Esophagus muscularis mucosa (tissue), 4 donors: ENCODE measurements around the gene DYNC2I2. TPM values are rescaled to one million over a fixed set of nuclear protein-coding genes. Genes with fewer than 3 reads are reported as not detected.

Source experiments
- DNase-seq: peaks from one replicate; pipeline ENCODE4 v3.0.0-alpha.2; 2017; ENCODE audit errors: extremely low spot score
- H3K27ac ChIP-seq, 4 donors: fragments of 200-600 bp; sonication (generic); replicated peaks in 1 of 4; 1 replicate in 3 of 4; 2 replicates in 1 of 4; pipeline ENCODE4 v1.5.1; 2016 to 2019; ENCODE audit warnings: mild to moderate bottlenecking in 1 of 4
- H3K27me3 ChIP-seq, 4 donors: fragments of 200-600 bp; sonication (generic); one replicate each; pipeline versions ENCODE4 v1.5.1 to v1.6.0; 2016 to 2019
- H3K36me3 ChIP-seq, 4 donors: fragments of 200-600 bp; sonication (generic); one replicate each; pipeline ENCODE4 v1.5.1; 2016 to 2019
- H3K4me1 ChIP-seq, 4 donors: fragments of 200-600 bp; sonication (generic); one replicate each; pipeline ENCODE4 v1.5.1; 2016 to 2019
- H3K4me3 ChIP-seq, 4 donors: fragments of 200-600 bp; sonication (generic); 1 replicate in 2 of 4; 2 replicates in 2 of 4; pipeline ENCODE4 v1.5.1; 2016 to 2019; ENCODE audit warnings: mild to moderate bottlenecking in 4 of 4, moderate library complexity in 1 of 4
- H3K9me3 ChIP-seq, 4 donors: fragments of 200-600 bp; sonication (generic); 1 replicate in 3 of 4; 2 replicates in 1 of 4; pipeline ENCODE4 v1.5.1; 2016 to 2019
- CTCF ChIP-seq, 3 experiments: fragments of 200-600 bp in 2 of 3; fragments of 450-650 bp in 1 of 3; sonication (generic) in 2 of 3; IDR thresholded peaks; one replicate each; pipeline ENCODE4 v1.5.1; 2017 to 2019; ENCODE audit warnings: antibody characterized with exemption in 3 of 3, mild to moderate bottlenecking in 2 of 3, moderate library complexity in 1 of 3
- EP300 ChIP-seq: sonication (generic); formaldehyde crosslinking; IDR thresholded peaks from one replicate; pipeline ENCODE4 v1.6.1; 2017; ENCODE audit warnings: antibody characterized with exemption
- POLR2A ChIP-seq: fragments of 450-650 bp; IDR thresholded peaks from one replicate; pipeline ENCODE4 v1.6.1; 2017; ENCODE audit warnings: antibody characterized with exemption, moderate library complexity, mild to moderate bottlenecking, low read depth
- POLR2AphosphoS5 ChIP-seq, 2 donors: sonication (generic); formaldehyde crosslinking; IDR thresholded peaks; one replicate each; pipeline ENCODE4 v1.6.1; 2017; ENCODE audit warnings: antibody characterized with exemption in 2 of 2
- WGBS: methylation state at CpG from one replicate; pipeline ENCODE4 v1.1.5; 2018; 5-methylcytosine and 5-hydroxymethylcytosine counted together
- intact Hi-C: fragments of 100-400 bp; cut with DNase I; formaldehyde crosslinking; loops from one replicate; pipeline ENCODE4 v1.15.1; 2023
- total RNA-seq, 4 donors: library from RNA; depleted of rRNA; stranded (reverse); fragments of >200 nt; gene quantifications; one replicate each; pipeline versions ENCODE4 v1.1.0 to v1.2.1, GENCODE V29; 2016

The DYNC2I2 gene
- total RNA-seq, 4 donors from 2014 or later = 27.8 to 54.8 (median 39.2) TPM

GRCh38 chr9:128636024-128636390 is 20.6 kb downstream of the DYNC2I2 start:
- H3K27me3 ChIP-seq = no peaks in the 10 kb centered on the region
- DNase-seq = no peak
- no peaks in the 10 kb centered on the region for H3K9me3 ChIP-seq
- TF ChIP-seq POLR2AphosphoS5 (IDR thresholded peaks at IDR 0.05) = no peak
- TF ChIP-seq POLR2A = no peak
- TF ChIP-seq CTCF (IDR thresholded peaks at IDR 0.05) = peak in 1 of 3 experiments; percentile 38
- TF ChIP-seq EP300 = no peak
- peak overlapping the region; percentile 80 to 94 (median 92) for H3K27ac ChIP-seq
- peaks cover 34 to 61% (median 53%) of the 10 kb centered on the region in 4 donors for H3K36me3 ChIP-seq
- H3K4me3 ChIP-seq = peak overlapping the region in 3 of 4 donors; percentile 2 to 30 (median 19)
- peaks cover 22 to 30% (median 26%) of the 10 kb centered on the region in 4 donors for H3K4me1 ChIP-seq
- 57% methylated on average over 8 of the region's 16 CpGs for WGBS
- intact Hi-C loops = loop anchor here (5.0 kb wide), 1 partner anchor 46 kb away; no protein-coding TSS in a partner anchor

- peaks cover 39 to 62% (median 55%) of the 10 kb centered on the region in 4 donors for H3K36me3 ChIP-seq
- peak; percentile 95 for DNase-seq
- H3K27me3 ChIP-seq = no peaks in the 10 kb centered on the region
- peak; percentile 62 to 64 for TF ChIP-seq POLR2AphosphoS5 (IDR thresholded peaks at IDR 0.05)
- no peak for TF ChIP-seq POLR2A
- TF ChIP-seq EP300 = no peak
- TF ChIP-seq CTCF (IDR thresholded peaks at IDR 0.05) = peak; percentile 63 to 75 (median 72)
- peak overlapping the region in 3 of 4 donors; percentile 2 to 30 (median 20) for H3K4me3 ChIP-seq
- no peaks in the 10 kb centered on the region for H3K9me3 ChIP-seq
- intact Hi-C loops = loop anchor here (5.0 kb wide), 1 partner anchor 47 kb away; no protein-coding TSS in a partner anchor
- H3K27ac ChIP-seq = peak overlapping the region; percentile 80 to 94 (median 92)
- H3K4me1 ChIP-seq = peaks cover 22 to 30% (median 26%) of the 10 kb centered on the region in 4 donors
- 43% methylated on average over 12 of the region's 20 CpGs for WGBS
These were observed 21.2 kb downstream of the DYNC2I2 start for GRCh38 chr9:128635266-128636023.

DNA sequence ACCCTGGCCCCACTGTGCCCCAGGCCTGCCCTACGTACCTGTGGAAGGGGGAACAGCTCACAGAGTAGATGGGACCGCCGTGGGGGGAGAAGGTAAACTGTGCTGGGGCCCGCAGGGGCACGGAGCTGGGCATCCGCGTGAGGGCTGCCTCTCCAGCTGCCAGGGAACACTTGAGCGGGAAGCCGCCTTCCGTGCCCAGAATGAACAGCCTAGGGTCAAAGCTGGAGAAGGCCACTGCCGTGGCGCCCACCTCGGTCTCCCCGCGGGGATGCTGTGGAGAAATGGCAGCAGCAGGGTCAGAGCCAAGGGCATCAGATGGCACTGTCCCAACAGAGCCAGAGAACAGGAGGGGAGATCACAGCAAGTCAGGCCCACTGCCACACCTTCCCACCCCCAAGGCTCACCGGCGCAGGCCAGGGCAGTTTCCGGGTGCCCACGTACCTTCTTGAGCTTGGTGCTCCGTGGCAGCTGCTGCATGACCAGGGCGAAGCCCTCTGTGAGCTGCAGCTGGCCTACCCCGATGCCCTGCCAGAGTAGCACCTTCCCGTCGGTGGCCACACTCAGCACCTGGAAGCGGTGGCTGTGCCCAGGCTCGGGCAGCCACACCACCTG is 21.9 kb downstream of the DYNC2I2 start:
- no peak for TF ChIP-seq EP300
- H3K27me3 ChIP-seq = no peaks in the 10 kb centered on the region
- H3K4me3 ChIP-seq = peak overlapping the region in 2 of 4 donors; percentile 20 to 30
- H3K9me3 ChIP-seq = no peaks in the 10 kb centered on the region
- intact Hi-C loops = loop anchor here (5.0 kb wide), 1 partner anchor 48 kb away; no protein-coding TSS in a partner anchor
- H3K27ac ChIP-seq = peak overlapping the region; percentile 80 to 94 (median 92)
- H3K4me1 ChIP-seq = peaks cover 22 to 35% (median 29%) of the 10 kb centered on the region in 4 donors
- no peak for DNase-seq
- 76% methylated on average over 23 of the region's 26 CpGs for WGBS
- peaks cover 46 to 63% (median 57%) of the 10 kb centered on the region in 4 donors for H3K36me3 ChIP-seq

- peak overlapping the region; percentile 80 to 94 (median 92) for H3K27ac ChIP-seq
- H3K36me3 ChIP-seq = peaks cover 53 to 63% (median 61%) of the 10 kb centered on the region in 4 donors
- intact Hi-C loops = no loop called here
These were observed 22.5 kb downstream of the DYNC2I2 start for GRCh38 chr9:128634111-128634510.

More at GRCh38 chr9:128634111-128634510, 22.5 kb downstream of the DYNC2I2 start:
- Histone ChIP-seq H3K9me3 (no peaks in the 10 kb centered on the region), H3K27me3 (no peaks in the 10 kb centered on the region), H3K4me1 (peaks cover 26 to 39% (median 33%) of the 10 kb centered on the region in 4 donors), H3K4me3 (no peak overlapping the region)
- no peak for DNase-seq
- TF ChIP-seq CTCF (IDR thresholded peaks at IDR 0.05) (no peak), POLR2AphosphoS5 (IDR thresholded peaks at IDR 0.05) (no peak), POLR2A (no peak), EP300 (no peak)
- 97% methylated on average over 6 of the region's 10 CpGs for WGBS
